Suppressor macrophage treated with lipopolysaccharide for 1 hour (primary cell): ENCODE data around the gene SLCO2A1.

Source experiments
- DNase-seq, 3 donors: peaks; one replicate each; pipeline ENCODE4 v3.0.0-alpha.2; 2020 to 2022

Gene SLCO2A1

GRCh38 chr3:133997871-133998635, 31.7 kb downstream of the SLCO2A1 start:
- no peak for DNase-seq

GRCh38 chr3:133996996-133997395, 32.7 kb downstream of the SLCO2A1 start:
- DNase-seq, result no peak

GRCh38 chr3:133996251-133996661, 33.5 kb downstream of the SLCO2A1 start:
- no peak for DNase-seq

DNA sequence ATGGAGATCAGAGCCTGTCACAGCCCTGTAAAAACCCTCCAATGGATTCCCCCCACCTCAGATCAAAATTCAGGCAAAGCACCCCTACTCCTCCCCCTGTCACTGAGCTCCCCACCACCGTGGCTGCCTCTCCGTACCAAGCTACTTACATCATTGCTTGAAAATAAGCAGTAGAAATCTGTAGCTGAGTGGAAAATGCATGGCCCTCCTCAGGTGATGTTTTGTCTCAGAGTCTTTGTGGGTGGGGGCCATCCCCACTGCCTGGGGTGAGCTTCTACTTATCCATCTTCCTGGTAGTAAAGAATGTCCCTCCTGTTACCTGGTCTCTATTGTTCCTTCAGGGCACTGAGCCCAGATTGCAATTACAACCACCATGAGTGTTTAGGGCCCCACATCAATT, 34.5 kb downstream of the SLCO2A1 start:
- DNase-seq, result no peak

DNA sequence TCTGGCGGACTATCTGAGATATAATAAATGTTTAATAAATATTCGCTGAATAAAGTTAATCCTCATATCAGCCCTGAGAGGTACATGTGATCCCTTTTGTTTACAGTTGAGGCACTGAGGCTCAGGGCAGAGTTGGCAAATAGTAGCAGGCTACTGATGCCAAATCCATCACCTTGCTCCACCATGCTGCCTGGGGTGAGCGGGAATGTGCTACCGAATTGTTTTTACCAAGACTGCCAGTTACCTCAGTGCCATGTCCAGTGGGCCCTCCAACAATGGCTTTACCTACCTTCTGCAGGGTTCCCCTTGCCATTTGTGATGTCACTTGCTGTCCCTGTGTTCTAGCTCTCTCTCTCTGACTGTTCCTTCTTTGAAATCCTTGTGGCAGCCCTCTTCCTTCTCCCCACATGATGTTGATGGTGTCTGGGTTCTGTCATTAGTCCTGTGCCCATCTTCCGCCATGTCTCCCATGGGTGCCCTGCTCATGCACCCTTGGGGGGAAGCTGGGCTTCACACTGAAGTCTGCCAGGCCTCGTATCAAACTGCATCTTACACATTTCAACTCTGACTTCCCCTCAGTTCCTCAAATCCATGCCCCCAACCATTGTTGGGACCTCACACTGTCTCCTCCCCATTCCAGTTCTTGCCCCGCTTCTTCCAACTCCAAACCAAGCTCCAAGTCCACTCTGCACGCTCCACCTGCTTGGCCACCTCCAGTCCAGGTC, 35.4 kb downstream of the SLCO2A1 start:
- DNase-seq, result no peak

DNA sequence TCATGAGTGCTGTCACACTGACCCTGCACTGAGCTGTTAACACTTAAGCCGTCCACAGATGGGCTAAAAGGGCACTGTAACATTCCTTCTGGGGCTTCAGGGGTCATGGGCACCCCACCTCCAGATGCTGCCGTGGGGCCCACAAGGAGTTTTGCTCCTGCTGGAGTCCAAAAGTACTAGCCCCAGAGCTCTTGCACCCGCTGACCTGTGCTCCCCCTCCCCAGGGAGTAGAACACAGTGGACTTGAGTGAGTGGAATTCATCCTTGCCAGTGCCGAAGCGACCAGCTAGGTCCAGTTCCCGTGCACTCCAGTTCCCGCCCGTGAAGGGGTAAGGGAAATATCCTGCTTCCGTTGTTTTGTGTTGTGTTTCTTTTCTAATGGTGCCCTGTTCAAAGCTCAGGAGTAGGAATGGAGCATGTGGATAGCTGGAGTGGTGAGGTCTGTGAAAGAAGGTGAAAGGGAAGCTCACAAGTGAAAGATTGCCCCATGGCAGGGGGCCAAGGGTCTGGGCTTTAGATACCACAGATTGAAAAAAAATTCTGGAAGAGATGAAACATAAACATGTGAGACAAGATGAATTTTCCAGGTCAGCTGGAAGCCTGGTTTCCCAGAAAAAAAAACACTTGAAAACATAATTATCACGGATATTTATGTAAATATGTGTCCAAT, 36.6 kb downstream of the SLCO2A1 start:
- DNase-seq, result no peak

DNA sequence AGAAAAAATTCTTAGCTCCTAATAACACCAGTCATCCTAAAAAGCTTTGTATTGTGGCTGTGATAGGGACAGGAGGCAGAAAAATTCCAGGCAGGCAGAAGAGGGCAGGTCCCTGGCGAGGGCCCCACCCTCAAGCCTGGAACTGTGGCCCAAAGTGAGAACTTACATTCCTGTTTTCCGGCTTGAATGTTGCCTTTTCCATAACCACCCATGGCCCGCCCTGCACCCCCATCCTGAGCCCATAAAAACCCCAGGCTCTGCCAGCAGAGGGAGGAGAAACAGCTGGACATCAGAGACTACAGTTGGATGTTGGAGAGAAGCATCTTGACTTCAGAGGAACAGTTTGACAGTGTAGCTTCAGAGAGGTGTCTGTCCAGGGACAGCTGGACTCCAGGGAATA, 37.3 kb downstream of the SLCO2A1 start:
- DNase-seq, result no peak

DNA sequence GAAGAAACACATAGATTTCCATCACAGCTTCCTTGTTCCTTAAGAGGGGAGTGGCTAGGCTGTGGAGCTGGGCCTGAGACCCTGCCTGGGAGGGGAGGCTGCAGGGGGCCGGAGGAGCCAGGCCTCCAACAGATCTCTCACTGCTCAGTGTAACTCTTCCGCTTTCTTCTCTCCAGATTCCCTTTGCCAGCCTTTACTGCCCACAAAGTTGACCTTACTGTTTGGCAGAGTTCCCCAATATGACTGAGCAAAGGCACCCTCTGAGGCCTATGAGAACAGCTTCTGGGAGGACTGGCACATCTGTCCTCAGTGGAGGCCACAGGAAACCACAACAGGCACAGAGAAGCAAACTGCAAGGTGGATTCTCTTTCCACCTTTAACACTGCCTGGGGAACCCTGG, 38.1 kb downstream of the SLCO2A1 start:
- DNase-seq, result peak; percentile 12 to 39 (median 25)

GRCh38 chr3:133991209-133991608, 38.5 kb downstream of the SLCO2A1 start:
- no peak for DNase-seq

DNA sequence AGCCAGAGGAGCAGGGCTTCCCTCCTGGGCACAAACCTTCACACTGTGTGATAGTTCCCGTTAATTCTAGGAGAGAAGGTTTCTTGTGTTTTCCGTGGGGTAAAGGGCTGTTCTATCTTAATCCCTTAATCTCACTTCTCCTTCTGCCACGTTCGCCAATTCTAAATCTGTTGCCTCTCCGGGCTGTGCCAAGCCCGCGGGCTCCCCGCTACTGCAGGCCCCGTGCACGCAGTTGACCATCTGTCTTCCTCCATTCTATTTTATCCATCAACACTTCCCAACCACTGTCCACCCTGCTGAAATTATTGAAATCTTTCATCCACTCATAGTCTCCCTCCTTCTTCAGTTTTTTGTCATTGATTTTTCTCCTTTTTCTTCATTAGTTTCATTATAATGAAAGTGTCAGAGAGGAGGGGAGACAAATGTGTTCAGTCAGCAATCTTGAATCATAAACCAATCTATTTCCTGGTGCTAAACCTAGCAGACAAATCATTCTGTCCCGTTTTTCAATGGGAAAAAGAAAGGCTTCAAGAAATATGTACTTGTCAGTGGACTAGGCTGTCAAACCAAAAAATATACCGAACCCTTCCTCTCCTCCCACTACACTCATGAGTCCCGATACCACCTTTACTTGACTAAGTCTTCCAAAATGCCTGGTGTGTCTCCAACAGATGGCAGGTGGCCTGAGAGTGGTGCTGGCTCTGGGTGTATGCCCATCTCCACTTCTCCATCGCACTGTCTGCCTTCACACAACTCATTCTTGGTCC, 39.6 kb downstream of the SLCO2A1 start:
- no peak for DNase-seq

DNA sequence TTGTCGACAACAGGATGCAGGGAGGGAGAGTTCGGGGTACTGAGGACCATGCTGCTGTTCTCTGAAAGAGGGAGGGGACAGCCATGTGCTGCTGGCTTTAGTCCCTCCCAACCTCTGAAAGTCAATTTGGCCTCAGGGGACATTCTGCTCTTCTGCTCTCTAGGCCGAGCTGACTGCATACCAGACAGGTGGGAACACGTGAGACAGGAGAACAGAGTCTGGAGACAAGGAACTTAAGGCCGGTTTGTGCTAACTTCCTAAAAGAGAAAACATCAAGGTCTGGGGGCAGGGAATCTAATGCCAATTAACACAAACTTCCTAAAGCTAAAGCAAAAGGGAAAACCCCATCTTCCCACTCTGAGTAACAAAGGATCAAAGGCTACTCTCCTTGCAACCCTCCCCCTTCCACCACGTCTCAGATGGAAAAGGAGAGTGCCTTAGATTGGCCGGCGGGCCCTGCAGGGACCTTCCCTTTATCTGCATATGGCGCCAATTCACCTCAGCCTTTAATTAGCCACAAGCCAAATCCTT, 41.0 kb downstream of the SLCO2A1 start:
- DNase-seq, result peak in 1 of 3 donors; percentile 9

- no peak for DNase-seq
Measured at GRCh38 chr3:133987948-133988484, 41.7 kb downstream of the SLCO2A1 start.

DNA sequence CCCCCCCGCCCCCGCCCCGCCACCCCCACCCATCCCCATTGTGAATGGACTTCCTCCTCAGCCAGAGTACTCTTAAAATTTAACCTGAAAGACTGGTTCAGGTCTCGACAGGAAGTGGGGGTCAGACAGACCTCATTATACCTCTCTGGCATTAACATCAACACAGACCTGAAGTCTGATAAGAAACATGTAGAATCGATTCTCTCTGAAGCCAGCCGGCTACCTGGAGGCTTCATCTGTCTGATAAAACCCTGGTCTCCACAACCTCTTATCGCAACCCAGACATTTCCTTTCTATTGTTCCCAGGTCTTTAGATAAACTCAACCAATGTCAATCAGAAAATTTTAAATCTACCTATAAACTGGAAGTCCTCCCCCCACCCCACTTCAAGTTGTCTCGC, 42.6 kb downstream of the SLCO2A1 start:
- DNase-seq, result no peak

GRCh38 chr3:133986311-133986710, 43.4 kb downstream of the SLCO2A1 start:
- no peak for DNase-seq

DNA sequence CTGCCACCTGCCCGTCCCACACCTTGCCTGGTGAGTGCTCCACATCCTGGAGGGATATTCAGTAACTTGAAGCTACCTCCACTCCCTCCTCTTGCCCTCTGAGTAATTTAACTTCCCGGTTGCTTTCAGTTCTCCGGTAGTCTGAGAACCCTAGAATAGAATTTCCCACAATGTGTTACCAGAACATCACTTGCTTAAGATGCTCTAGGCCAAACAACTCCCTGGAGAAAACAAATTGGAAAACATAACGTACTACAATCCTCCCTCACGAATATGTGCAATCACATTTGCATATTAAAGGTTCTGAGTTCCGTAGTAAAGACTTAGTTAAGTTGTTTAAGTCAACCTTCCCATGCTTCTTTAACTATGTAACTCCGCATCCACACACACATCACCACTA, 44.8 kb downstream of the SLCO2A1 start:
- no peak for DNase-seq

GRCh38 chr3:133983576-133984560, 45.9 kb downstream of the SLCO2A1 start:
- no peak for DNase-seq

- no peak for DNase-seq
Measured at GRCh38 chr3:133983126-133983525, 46.6 kb downstream of the SLCO2A1 start.

GRCh38 chr3:133980550-133980949, 49.2 kb downstream of the SLCO2A1 start:
- DNase-seq, result no peak

GRCh38 chr3:133980035-133980434, 49.7 kb downstream of the SLCO2A1 start:
- no peak for DNase-seq

GRCh38 chr3:133979553-133979952, 50.2 kb downstream of the SLCO2A1 start:
- no peak for DNase-seq

- DNase-seq, result no peak
Measured at GRCh38 chr3:133977568-133977967, 52.2 kb downstream of the SLCO2A1 start.
